ENCODE measurements around the gene FASTKD1.

The FASTKD1 gene

GRCh38 chr2:169504651-169505050 is 69.0 kb downstream of the FASTKD1 start:
- DNase-seq, result no peak

- DNase-seq, result no peak
Observed at GRCh38 chr2:169495310-169495928, 78.2 kb downstream of the FASTKD1 start.

GRCh38 chr2:169493360-169493759 is 80.3 kb downstream of the FASTKD1 start:
- DNase-seq, result no peak

- no peak for DNase-seq
Observed at GRCh38 chr2:169491378-169491777, 82.3 kb downstream of the FASTKD1 start.

- no peak for DNase-seq
Observed at GRCh38 chr2:169490834-169491233, 82.8 kb downstream of the FASTKD1 start.

- no peak for DNase-seq
Observed at GRCh38 chr2:169486487-169486886, 87.2 kb downstream of the FASTKD1 start.

GRCh38 chr2:169485650-169486138 is 88.0 kb downstream of the FASTKD1 start:
- no peak for DNase-seq

GRCh38 chr2:169480079-169480465 is 93.6 kb downstream of the FASTKD1 start:
- DNase-seq, result no peak
